Cardiac fibroblast (primary cell): ENCODE results near the gene HSPH1.

Experiments used
- DNase-seq, 2 donors: peaks; one replicate each; pipeline versions ENCODE4 v3.0.0 to v3.0.0-alpha.2; 2010; ENCODE audit warnings: low read depth in 2 of 2
- H3K4me3 ChIP-seq, 2 donors: replicated peaks in 1 of 2; 1 replicate in 1 of 2; 2 replicates in 1 of 2; pipeline ENCODE4 v1.5.1; 2011; ENCODE audit warnings: low read depth in 2 of 2, low read length in 2 of 2, mild to moderate bottlenecking in 2 of 2, moderate library complexity in 1 of 2
- TF ChIP-seq, protein P1 (sequence below): IDR thresholded peaks from one replicate; pipeline ENCODE4 v1.5.1; 2011; ENCODE audit warnings: low read depth, mild to moderate bottlenecking, low read length, inconsistent platforms

HSPH1 gene

DNA sequence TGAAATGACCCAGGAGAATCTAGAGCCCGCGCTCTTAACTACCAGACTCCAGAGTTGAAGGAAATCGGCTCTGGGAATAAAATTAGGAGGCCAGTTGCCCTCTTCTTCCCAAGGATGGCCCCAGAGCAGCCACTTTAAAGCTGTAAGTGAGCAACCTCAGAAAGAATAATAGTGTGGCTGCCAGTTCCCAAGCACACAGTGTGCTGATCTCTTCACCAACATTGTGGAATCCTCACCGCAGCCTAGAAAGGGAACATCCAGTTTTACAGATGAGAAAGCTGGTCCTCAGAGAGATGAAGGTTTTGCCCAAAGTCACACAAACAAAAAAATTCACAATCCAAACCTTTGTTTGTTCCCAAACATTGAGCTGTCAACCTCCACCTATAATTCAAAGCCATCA lies 39.6 kb downstream of the HSPH1 start:
- DNase-seq, result no peak
- TF ChIP-seq, protein P1, sequence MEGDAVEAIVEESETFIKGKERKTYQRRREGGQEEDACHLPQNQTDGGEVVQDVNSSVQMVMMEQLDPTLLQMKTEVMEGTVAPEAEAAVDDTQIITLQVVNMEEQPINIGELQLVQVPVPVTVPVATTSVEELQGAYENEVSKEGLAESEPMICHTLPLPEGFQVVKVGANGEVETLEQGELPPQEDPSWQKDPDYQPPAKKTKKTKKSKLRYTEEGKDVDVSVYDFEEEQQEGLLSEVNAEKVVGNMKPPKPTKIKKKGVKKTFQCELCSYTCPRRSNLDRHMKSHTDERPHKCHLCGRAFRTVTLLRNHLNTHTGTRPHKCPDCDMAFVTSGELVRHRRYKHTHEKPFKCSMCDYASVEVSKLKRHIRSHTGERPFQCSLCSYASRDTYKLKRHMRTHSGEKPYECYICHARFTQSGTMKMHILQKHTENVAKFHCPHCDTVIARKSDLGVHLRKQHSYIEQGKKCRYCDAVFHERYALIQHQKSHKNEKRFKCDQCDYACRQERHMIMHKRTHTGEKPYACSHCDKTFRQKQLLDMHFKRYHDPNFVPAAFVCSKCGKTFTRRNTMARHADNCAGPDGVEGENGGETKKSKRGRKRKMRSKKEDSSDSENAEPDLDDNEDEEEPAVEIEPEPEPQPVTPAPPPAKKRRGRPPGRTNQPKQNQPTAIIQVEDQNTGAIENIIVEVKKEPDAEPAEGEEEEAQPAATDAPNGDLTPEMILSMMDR, result no peak
- no peak overlapping the region for H3K4me3 ChIP-seq

DNA sequence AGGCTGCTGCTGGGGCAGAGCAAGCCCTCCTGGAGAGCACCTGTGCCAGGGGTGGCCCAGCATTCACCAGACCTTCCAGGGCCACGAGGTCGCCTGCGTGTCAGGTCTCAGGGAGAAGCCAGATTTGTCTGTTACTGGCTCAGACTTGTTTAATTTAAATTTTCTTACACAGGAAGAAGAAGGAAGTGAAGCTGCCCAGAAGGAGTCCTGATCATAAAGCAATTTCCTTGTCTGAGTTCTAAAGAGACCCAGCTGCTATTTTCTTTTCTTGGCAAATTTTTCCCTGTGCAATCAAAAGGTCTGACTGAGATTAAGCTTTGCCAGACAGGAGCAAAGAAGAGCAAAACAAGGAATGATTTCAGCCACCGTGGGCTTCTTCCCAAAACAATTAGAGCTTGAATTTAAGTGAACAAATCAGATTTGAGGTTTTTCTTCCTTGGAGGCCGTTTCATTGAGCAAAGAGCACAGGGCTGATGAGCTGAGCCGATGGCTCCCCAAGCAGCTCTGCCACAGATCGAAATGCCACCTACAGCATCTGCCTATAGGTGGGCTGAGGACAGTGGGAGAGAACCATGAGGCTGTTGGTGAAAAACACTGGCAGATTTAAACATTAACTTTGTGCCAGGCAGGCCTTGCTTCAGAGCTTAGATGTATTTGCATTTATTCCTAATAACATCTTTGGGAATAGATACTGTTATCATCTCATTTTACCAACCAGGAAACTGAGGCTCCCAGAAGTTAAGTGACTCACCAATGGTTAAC lies 40.1 kb downstream of the HSPH1 start:
- TF ChIP-seq, protein P1, result no peak
- DNase-seq, result peak in 1 of 2 donors; percentile 69
- H3K4me3 ChIP-seq, result no peak overlapping the region

- DNase-seq, result peak; percentile 7 to 28
- H3K4me3 ChIP-seq, result no peak overlapping the region
- TF ChIP-seq, protein P1, result no peak
Measured at GRCh38 chr13:31119966-31120700, 41.6 kb downstream of the HSPH1 start.

GRCh38 chr13:31119526-31119925 lies 42.2 kb downstream of the HSPH1 start:
- TF ChIP-seq, protein P1, result no peak
- DNase-seq, result no peak
- H3K4me3 ChIP-seq, result no peak overlapping the region

- TF ChIP-seq, protein P1, result no peak
- no peak for DNase-seq
- no peak overlapping the region for H3K4me3 ChIP-seq
Measured at GRCh38 chr13:31116224-31116623, 45.5 kb downstream of the HSPH1 start.

DNA sequence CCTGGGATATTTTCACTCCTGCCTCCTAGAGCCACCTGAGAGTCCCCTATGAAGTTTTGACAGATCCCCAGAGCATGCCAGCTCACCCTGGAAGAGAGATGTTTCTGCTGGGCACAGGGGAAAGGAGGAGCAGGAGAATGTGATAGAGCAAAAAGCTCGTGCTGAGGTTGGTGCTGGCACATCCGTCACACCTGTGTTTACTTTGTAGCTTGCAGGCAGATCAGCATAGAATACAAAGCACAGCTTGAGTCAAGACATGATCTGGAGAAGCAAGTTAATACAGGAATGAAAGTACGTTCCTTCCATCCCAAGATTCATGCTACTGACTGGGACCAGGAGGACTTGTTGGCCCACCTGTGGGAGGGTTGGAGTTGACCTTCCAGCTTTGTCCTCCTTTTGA lies 46.1 kb downstream of the HSPH1 start:
- H3K4me3 ChIP-seq, result no peak overlapping the region
- TF ChIP-seq, protein P1, result no peak
- DNase-seq, result no peak
